HG03342 (cell line): ENCODE measurements around the gene TSPYL4.
A peak's percentile ranks its signal among the peaks of the same experiment; 100 is the strongest.

Source experiments
- ATAC-seq: cut with Tn5 transposase; IDR thresholded peaks from one replicate; pipeline ENCODE4 v1.9.1; 2021; ENCODE audit warnings: mild to moderate bottlenecking, moderate library complexity; ENCODE audit not compliant: unreplicated experiment

Gene TSPYL4

DNA sequence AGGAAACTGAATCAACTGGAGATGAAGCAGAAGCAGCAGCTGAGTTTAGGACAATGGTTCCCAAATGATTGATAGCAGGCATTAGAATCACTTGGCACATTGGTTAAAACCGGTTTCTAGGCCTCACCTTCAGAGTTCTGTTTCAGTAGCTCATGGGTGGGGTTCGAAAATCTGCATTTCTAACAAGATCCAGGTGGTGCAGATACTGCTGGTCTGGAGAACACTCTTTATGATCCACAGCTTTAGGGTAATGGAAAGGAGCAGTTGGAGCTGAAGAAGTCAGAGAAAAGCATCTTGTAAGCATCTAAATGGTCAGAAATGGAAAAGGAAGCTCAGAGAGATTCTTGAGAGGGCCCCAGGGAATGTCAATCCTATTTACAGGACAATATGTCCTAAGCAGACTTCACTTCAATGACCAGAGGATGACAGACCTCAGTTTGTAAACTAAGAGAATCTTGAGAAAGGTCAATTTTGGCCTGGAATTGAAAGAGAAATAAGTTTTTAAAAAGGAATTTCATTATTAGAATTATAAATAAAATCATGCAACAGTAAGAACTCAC lies 17.4 kb upstream of the TSPYL4 start:
- no peak for ATAC-seq

DNA sequence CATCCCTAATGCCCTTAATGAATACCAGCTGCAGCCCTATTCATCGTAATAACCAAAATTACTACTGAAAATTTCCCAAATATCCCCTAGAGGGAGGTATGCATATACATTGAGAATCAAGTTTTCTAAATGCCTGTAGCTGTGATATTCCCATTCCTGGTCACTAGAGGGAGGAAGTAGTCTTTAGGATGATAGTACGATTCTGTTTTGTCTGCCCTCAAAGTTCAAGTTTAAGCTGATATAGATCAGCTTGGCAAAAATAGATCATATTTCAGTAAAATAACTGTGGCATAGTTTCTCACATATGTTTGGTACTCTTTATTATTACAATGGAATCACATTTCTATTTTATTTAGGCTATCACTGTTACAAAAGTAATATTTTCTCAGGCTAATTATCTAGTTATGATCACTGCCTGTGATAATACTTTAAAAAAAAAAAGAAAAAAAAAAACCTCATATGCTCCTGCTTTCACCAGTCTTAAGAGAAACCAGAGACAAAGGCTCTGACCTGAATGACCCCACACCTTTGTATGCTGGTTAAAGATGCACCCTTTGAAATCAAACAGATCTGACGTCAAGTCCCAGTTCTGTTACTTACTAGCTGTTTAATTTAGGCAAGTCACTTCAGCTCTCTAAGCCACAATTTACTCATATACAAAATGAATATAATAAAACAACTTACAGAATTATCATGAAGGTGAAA lies 14.9 kb upstream of the TSPYL4 start:
- ATAC-seq = peak; percentile 90

DNA sequence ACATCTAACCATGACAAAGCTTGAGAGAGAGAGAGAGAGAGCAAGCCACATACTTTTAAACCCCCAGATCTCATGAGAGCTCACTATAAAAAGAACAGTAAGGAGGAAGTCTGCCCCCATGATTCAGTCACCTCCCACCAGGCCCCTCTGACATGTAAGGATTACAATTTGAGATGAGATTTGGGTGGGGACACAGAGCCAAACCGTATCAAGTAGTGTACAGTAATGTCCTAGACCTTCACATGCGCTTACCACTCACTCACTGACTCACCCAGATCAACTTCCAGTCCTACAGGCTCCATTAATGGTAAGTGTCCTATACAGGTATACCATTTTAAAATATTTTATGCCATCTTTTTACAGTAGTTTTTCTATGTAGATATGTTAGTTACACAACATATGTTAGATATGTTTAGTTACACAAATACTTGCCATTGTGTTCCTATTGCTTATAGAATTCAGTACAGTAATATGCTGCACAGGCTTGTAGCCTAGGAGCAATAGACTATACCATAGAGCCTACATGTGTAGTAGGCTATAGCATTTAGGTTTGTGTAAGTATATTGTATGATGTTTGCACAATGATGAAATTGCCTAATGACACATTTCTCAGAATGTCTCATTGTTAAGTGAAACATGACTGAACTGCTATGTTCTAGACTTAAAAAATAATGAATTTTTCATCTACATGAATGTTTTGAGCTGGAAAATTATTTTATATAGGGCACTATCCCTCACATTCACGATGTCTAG lies 14.1 kb upstream of the TSPYL4 start:
- peak; percentile 11 for ATAC-seq

DNA sequence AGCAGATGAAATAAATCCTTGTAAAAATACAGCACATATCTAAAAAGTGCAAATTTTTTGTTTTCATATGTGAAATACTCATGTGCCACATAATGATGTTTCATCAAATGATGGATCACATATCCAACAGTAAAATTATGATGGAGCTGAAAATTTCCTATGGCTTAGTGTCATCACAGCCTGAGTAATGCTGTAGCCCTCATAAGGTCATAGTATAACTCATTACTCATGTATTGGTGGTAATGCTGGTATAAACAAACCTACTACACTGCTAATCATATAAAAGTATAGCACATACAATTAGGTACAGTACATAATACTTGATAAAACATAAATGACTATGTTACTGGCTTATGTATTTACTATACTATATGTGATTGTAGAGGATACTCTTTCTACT lies 12.9 kb upstream of the TSPYL4 start:
- ATAC-seq = no peak

DNA sequence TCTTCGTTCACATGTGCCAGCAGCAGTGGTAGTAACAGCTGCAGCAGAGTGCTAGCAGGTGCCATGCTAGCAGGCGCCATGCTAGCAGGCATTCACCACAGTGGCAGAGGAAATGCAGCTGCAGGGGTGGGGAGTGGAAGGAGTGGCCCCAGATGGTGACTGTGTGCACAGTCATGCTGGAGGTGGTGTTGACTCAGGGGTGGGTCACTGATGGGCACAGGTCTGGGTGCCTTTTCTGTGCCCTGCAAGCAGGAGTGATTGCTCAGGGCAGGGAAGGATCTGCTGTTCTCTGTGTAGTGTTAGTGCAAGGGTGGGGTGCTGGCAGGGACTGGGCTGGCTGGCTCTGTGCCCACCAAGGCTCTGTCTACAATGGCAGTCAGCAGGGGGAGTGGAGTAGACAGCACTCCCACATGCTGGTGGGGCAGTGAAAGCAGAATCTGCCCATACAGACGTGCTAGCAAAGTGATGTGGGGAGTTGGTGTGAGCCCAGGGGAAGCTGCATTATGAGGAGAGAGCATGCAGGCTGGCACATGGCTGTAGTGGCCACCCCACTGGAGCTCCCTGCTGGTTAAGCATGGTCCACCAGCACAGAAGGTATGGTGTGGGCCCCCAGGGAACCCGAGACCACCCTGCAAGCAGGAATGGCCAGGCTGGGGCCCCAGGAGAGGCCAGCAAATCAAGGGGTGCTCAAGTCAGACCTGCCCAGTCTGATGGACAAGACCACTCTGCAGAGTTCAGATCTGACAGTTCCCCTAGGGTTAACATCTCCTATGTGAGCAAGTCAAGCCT lies 11.4 kb upstream of the TSPYL4 start:
- ATAC-seq = no peak

DNA sequence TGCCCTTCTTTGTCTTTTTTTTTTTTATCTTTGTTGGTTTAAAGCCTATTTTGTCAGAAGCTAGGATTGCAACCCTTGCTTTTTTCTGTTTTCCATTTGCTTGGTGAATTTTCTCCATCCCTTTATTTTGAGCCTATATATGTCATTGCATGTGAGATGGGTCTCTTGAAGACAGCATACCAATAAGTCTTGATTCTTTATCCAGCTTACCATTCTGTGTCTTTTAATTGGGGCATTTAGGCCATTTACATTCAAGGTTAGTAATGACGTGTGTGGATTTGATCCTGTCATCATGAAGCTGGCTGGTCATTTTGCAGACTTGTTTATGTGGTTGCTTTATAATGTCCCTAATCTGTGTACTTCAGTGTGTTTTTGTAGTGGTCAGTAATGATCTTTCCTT lies 9.5 kb upstream of the TSPYL4 start:
- ATAC-seq = no peak

DNA sequence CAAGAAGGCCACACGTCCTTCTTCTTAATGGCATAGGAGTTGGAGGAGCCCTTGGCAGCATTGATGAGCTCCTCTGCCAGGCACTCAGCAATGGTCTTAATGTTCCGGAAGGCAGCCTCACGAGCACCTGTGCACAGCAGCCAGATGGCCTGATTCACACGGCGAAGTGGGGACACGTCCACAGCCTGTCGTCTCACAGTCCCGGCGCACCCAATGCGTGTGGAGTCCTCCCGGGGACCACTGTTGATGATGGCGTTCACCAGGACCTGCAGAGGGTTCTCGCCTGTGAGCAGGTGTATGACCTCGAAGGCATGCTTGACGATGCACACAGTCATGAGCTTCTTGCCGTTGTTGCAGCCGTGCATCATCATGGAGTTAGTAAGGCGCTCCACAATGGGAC lies 4.6 kb upstream of the TSPYL4 start:
- no peak for ATAC-seq

DNA sequence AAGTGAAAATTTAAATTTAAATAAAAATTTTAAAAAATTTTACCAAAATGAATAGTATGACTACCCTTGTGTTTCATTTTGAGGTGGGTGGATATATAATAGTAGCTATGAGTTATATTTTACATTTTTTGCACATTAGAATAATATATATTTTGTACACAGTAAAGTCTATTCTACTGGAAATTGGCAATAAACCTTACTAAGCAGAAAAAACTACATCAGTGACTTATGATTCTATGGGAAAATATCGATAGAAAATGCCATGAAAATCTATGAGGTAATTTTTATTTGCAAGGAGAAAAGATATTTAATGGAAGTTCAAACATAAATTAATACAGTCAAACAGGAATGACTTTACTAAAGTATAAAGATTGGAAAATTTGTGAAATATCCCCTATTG lies 2.8 kb upstream of the TSPYL4 start:
- ATAC-seq = no peak

DNA sequence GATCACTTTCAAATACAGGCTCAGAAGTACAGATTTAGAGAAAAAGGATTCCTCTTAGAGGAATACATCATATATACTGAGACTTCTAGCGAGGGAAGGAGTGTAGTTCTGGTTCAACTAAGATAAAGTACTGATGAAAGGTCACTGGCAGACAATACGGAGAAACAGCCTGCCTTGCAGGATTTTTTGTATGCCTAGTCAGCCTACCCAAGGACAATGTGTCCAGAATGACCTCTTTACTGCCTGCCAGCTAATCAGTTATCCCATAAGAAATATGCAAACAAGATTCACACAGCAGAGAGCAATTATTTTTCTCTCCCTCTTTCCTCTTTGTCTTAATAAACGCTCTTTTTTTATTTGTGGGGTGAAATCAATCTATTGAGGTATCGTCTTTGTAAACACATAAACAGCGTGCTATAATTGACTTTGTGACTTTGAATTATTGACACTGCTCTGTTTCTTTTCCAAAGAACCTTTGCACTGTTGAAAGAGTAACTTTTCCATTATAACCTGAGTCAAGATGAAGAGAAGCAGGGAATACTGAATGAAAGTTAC lies 1.4 kb upstream of the TSPYL4 start:
- ATAC-seq = no peak

DNA sequence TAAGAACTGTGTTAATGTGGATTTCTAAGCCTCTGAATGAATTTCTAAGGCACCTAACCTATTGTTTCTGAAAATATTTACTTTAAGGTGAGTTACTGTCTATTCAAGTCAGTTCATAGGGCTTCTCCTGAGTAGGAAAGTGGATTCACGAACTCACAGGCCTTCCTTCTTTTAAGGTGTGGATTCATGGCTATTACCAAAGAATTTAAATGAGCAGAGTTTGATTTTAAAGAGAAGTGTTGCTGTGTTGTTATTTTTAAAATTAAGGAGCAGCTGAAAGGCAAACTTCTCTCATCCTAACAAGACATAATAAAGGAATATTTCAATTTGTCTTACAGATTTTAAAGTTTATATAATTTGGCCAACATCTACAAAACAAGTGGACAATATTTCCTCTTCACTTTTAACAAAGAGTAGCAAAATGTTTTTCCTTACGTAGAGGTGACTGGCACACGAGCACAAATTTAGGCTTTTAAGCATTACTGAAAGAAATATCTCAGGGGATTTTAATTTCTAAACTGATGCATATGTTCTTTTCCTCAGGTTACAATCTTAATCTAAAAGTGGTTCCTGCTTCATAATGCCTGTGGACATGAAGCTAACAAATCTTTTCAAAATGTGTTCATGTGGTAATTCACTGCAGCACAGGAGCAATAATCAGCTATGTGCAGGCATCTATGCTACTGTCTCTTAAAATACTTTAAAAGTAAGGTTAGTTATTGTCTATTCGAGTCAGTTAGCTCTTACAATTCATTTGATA lies 602 bp upstream of the TSPYL4 start:
- ATAC-seq = peak; percentile 28

DNA sequence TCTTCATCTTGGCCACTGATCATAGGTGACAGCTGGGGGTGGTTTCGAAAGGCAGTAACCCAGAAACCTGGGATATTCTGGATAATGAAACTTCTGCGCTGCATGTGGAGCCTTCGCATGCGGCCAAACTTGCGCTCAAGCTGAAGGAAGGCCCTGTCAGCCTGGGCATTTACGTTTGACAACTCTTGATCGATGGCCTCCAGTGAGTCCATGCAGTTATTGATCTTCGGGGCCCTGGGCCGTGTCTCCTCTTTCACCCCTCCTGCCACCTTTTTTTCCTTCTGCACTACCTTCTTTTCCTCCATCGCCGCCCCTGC lies 729 bp downstream of the TSPYL4 start:
- ATAC-seq = no peak

DNA sequence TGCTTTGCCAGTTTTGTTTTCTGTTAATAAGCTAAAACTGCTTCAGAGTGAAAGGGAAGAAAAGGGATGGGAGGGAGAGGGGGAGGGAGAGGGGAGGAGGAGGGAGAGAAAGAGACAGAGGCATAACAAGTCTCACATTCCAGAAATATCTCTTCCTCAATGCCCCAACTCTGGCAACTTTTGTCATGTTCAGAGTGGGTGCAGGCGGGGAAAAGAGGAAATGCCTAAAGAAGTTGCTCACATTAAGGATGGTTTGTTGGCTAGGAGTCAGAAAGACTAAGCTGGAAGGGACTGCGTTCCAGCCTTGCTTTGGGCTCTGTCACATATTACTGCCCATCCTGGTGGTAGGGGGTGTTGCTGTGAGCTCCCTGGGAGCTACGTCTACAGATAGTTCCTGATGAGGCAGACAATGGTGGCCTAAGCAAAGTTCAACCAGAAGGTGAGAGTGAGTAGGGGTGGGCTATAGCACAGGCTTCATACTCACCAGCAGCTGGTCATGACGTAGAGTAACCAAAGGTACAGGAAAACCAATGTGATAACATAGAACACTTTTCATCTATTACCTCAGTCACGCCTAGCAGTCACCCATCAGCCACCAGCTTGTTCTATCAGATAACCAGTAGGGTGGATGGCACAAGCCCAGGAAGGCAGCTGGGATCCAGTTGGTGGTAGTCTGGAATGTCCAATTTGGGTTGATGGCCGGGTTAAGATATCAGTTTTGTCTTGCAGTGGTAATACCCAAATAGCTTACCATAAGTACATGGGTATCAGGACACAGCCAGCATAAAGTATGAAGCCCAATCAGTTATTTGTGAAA lies 2.1 kb downstream of the TSPYL4 start:
- ATAC-seq = no peak

DNA sequence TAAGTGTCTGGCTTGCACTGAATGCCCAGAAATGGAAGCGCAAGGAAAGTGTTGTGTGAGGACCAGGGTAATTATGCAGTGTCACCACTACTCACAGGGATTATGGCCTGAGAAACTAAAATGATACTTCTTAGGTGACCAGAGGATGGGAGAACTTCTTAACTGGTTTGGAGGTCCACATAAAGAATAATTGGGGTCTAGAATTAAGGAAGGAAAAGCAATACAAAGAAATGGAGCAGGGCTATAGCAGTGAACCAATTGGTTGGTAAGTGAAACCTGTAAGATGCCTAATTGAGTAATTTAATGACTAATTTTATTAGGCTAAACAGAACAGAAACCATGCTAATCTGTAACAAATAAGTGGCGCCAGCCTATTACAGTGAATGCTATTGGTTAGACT lies 5.3 kb downstream of the TSPYL4 start:
- ATAC-seq = no peak

DNA sequence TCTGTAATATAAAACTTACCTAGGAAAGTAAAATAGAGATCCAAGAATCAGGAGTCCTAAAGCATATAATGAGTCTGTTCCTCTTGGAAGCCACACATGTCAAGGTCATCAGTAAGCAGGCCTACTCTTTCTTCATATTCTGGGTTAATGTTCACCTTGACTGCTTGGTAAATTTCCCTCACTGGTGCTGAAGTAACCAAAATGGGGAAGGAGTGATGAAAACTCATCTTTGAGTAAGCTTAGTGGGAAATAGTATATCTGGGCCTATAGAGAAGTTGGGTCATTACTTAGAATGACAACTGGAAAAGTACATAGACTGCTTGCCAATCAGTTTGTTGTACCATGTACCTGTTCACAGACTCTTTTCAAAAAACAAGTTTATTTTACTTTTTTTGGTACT lies 6.6 kb downstream of the TSPYL4 start:
- ATAC-seq = no peak

DNA sequence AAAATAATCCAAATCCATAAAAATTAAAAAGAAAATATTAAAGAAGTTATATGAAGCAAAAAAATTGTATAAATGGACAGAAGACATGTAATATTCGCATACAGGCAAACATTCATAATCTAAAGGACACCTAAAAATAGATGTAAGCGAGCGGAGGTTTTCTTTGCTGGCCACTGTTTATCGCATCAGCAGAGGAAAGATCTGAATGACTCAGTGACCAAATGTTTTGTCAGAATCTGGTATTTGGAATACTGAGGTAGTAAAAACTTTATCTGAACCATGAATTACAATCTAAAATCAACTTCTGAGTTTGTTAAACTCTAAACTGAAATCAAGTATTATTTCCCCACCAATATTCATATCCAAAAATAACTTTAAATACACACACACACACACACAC lies 7.8 kb downstream of the TSPYL4 start:
- no peak for ATAC-seq

DNA sequence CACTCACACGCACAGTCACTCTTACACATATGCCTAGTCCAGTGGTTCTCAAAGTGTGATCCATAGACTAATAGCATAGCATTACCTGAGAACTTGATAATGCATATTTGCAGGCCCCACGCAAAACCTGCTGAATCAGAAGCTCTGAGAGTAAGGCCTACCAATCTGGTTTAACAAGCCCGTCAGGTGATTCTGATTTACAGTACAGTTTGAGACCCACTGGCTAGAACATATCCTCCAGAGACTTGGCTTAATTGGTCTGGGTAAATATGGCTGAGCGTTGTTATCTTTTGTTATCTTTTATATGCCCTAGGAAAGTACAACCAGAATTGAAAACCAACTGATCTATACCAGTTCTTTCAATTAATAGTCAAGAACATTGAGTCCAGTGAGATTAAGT lies 9.6 kb downstream of the TSPYL4 start:
- ATAC-seq = no peak

DNA sequence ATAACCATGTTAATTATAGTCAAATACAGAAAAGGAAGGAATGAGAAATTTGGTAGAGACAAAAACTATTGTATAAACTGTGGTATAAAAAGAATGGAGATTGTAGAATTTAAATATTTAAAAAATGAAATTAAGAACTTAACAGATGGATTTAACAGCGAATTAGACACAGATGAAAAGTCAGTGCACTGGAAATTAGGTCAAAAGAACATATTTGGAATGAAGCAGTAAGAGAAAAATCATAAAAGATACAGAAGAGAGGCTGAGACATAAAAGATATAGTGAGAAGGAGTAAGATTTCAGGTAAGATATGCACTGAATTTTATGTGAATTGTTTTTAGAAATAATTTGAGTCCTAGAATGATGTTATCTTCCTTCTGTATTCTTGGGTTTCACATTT lies 14.0 kb downstream of the TSPYL4 start:
- ATAC-seq = no peak

DNA sequence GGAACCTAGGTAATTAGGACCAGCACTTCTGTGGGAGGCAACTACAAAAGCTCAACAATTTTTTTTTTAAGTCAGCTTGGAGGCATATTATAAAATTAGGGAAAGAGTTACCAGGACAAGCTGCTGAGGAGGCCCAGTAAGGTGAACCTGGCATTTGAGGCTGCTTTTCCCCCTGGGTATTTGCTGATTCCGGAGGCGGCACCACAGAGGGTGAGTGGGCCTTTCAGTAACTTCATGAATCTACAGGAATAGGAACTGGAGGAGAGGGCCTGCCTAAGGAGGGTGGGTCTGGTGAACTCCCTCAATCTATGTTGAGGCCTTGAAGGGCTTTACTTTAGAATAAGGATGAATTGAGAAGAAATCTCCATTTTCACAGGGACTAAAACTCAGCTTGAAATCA lies 14.6 kb downstream of the TSPYL4 start:
- ATAC-seq = no peak

DNA sequence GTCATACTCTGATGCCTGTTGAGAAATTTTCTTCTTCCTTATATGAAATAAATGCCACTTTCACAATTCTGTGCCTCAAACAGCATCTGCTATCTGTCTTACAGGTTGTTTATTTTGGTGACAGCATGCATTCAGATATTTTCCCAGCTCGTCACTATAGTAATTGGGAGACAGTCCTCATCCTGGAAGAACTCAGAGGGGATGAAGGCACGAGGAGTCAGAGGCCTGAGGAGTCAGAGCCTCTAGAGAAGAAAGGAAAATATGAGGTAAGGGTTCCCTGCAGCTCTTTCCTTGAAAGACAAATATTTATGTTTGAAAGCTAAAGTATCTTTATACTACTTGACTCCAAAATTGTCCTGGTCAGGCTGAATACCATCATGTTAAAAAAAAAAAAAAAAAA lies 15.8 kb downstream of the TSPYL4 start:
- no peak for ATAC-seq

DNA sequence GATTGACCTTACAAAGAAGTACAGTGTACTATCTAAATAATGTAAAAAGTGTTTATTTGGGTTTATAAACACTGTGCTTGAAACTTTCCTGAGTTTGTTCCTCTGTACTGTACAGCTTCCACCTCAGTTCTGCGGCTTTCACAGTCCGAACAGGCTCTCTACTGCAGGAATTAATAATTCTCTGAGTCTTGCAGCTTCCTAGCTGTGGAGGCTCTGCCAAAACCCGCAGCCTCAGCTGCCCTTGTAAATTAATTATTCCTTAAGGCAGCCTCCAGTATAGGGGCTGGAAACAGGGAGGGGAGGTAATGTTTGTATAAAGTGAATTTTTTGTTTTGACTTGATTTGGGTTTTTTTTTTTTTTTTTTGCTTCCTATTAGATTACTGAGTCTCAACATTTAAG lies 19.2 kb downstream of the TSPYL4 start:
- ATAC-seq = no peak
